Neural cell (in vitro differentiated cells): ENCODE data around the gene TMC6. TPM values are rescaled to one million over a fixed set of nuclear protein-coding genes. Genes with fewer than 3 reads are reported as not detected.

ENCODE experiments used
- H2AFZ ChIP-seq: fragments of 200-600, 300-800 bp; sonication (generic), shearing (Covaris generic); 2 replicates; pipeline ENCODE4 v1.6.0; 2014; ENCODE audit warnings: low read depth, mild to moderate bottlenecking, antibody characterized with exemption, low read length, moderate library complexity
- H3F3A ChIP-seq: fragments of 200-600 bp; shearing (Covaris generic); 2 replicates; pipeline ENCODE4 v1.6.1; 2016; ENCODE audit warnings: mild to moderate bottlenecking, moderate library complexity, mixed read lengths, antibody characterized with exemption, low read length; ENCODE audit not compliant: insufficient read depth, poor library complexity, severe bottlenecking
- H3K27ac ChIP-seq: fragments of 200-600, 300-800 bp; sonication (generic), shearing (Covaris generic); 2 replicates; pipeline ENCODE4 v1.5.1; 2014; ENCODE audit warnings: mild to moderate bottlenecking, low read length, moderate library complexity
- H3K27me3 ChIP-seq: fragments of 300-800, 200-600 bp; sonication (generic), shearing (Covaris generic); 2 replicates; pipeline ENCODE4 v1.6.0; 2014; ENCODE audit warnings: mild to moderate bottlenecking, low read depth, low read length, moderate library complexity; ENCODE audit not compliant: insufficient read depth
- H3K36me3 ChIP-seq: fragments of 300-800, 200-600 bp; sonication (generic), shearing (Covaris generic); 2 replicates; pipeline ENCODE4 v1.5.1; 2014; ENCODE audit warnings: mild to moderate bottlenecking, antibody characterized with exemption, low read length, moderate library complexity; ENCODE audit not compliant: insufficient read depth
- H3K4me2 ChIP-seq: fragments of 300-800, 200-600 bp; sonication (generic), shearing (Covaris generic); 2 replicates; pipeline ENCODE4 v1.6.0; 2014; ENCODE audit warnings: mild to moderate bottlenecking, low read length
- H3K4me3 ChIP-seq: fragments of 300-800, 200-600 bp; sonication (generic), shearing (Covaris generic); 2 replicates; pipeline ENCODE4 v1.5.1; 2014; ENCODE audit warnings: mild to moderate bottlenecking, low read length, moderate library complexity
- H3K79me2 ChIP-seq: fragments of 200-600 bp; shearing (Covaris generic); replicated peaks from 2 replicates; pipeline ENCODE4 v1.6.0; 2014; ENCODE audit warnings: mild to moderate bottlenecking, low read length, moderate library complexity; ENCODE audit not compliant: insufficient read depth
- H3K9ac ChIP-seq: fragments of 300-800, 200-600 bp; sonication (generic), shearing (Covaris generic); 2 replicates; pipeline ENCODE4 v1.6.1; 2016; ENCODE audit warnings: mild to moderate bottlenecking, low read length, mixed read lengths
- H3K9me2 ChIP-seq: fragments of 200-600 bp; shearing (Covaris generic); 2 replicates; pipeline ENCODE4 v1.6.1; 2016; ENCODE audit warnings: mild to moderate bottlenecking, low read length, mixed read lengths; ENCODE audit not compliant: insufficient read depth
- H3K9me3 ChIP-seq: fragments of 200-600, 300-800 bp; sonication (generic), shearing (Covaris generic); 2 replicates; pipeline ENCODE4 v1.6.1; 2016; ENCODE audit warnings: mild to moderate bottlenecking, mixed run types, low read length, moderate library complexity, mixed read lengths
- H4K20me1 ChIP-seq: fragments of 200-600 bp; shearing (Covaris generic); 2 replicates; pipeline ENCODE4 v1.6.1; 2016; ENCODE audit warnings: mild to moderate bottlenecking, mixed run types; ENCODE audit not compliant: insufficient read depth
- CTCF ChIP-seq: fragments of 450-650 bp; IDR thresholded peaks from 2 replicates; pipeline ENCODE4 v1.5.1; 2014; ENCODE audit warnings: antibody characterized with exemption, mild to moderate bottlenecking, moderate library complexity; ENCODE audit not compliant: poor library complexity, severe bottlenecking
- EP300 ChIP-seq: fragments of 450-650 bp; conservative IDR thresholded peaks from 2 replicates; pipeline ENCODE4 v1.6.1; 2014; ENCODE audit warnings: antibody characterized with exemption, mild to moderate bottlenecking, moderate library complexity; ENCODE audit not compliant: poor library complexity, severe bottlenecking
- EZH2 ChIP-seq: fragments of 200-600, 300-800 bp; shearing (Covaris generic), sonication (generic); IDR thresholded peaks from 2 replicates; pipeline ENCODE4 v1.6.1; 2014; ENCODE audit warnings: antibody characterized with exemption, low read length, borderline replicate concordance, mild to moderate bottlenecking; ENCODE audit not compliant: insufficient read depth, poor library complexity, severe bottlenecking
- MXI1 ChIP-seq: fragments of 450-650 bp; conservative IDR thresholded peaks from 2 replicates; pipeline ENCODE4 v1.6.1; 2014; ENCODE audit warnings: antibody characterized with exemption, mild to moderate bottlenecking; ENCODE audit not compliant: poor library complexity, severe bottlenecking
- POLR2AphosphoS5 ChIP-seq: IDR thresholded peaks from 2 replicates; pipeline ENCODE4 v1.6.1; 2012
- RAD21 ChIP-seq: fragments of 450-650 bp; conservative IDR thresholded peaks from 2 replicates; pipeline ENCODE4 v1.6.1; 2014; ENCODE audit warnings: antibody characterized with exemption, mild to moderate bottlenecking, moderate library complexity
- REST ChIP-seq: IDR thresholded peaks from 2 replicates; pipeline ENCODE4 v1.6.1; 2012; ENCODE audit warnings: borderline replicate concordance
- SMC3 ChIP-seq: fragments of 450-650 bp; conservative IDR thresholded peaks from 2 replicates; pipeline ENCODE4 v1.6.1; 2014; ENCODE audit warnings: antibody characterized with exemption, mild to moderate bottlenecking, moderate library complexity; ENCODE audit not compliant: poor library complexity
- TAF1 ChIP-seq: IDR thresholded peaks from 2 replicates; pipeline ENCODE4 v1.6.1; 2012; ENCODE audit warnings: low read depth
- polyA plus RNA-seq: library from polyadenylated mRNA; depleted of rRNA; stranded (reverse); fragments of >200 nt; gene quantifications from 2 replicates; pipeline ENCODE4 v1.2.3, GENCODE V29; 2014

TMC6 gene
- polyA plus RNA-seq, 1 donor from 2014 or later = 0.16 TPM

DNA sequence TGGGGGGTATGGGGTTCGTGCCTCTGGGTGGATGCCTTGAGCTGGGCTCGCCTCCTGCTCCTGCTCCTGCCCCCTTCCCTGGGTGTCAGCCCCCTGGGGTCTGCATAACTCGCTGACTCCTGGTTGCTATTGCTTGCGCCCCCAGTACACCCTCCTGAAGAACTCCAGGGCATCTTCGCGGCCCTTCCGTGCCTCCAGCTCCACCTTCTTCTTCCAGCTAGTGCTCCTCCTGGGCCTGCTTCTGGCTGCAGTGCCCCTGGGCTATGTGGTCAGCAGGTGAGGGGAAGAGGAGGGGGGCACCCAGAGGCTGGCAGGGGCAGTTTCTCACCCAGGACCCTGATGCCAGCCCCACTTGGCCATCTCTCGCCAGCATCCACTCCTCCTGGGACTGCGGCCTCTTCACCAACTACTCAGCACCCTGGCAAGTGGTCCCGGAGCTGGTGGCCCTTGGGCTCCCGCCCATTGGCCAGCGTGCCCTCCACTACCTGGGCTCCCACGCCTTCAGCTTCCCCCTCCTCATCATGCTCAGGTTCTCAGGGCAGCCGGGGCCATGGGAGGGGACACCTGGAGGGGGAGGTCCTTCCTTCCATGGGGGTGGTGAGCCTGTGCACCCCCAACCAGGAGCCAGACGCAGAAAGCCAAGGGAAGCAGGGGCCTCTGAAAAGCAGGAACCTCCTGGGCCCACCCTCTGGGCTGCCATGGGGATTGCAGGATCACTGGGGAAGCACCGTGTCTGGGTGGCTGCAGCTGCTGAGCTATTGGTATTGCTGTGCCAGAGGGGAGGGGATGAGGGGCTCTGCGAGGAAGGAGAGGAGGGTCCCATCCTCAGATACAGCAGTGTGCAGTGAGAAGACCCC, 9.9 kb upstream of the TMC6 start:
- H2AFZ ChIP-seq = no peak overlapping the region
- no peak overlapping the region for H3K27ac ChIP-seq
- no peaks in the 10 kb centered on the region for H3K79me2 ChIP-seq
- H3K9me3 ChIP-seq = no peaks in the 10 kb centered on the region
- no peak for TF ChIP-seq CTCF
- no peak for TF ChIP-seq EP300
- TF ChIP-seq REST = no peak
- no peak for TF ChIP-seq MXI1
- no peak for TF ChIP-seq RAD21
- no peak for TF ChIP-seq POLR2AphosphoS5
- H3F3A ChIP-seq = no peaks in the 10 kb centered on the region
- no peaks in the 10 kb centered on the region for H4K20me1 ChIP-seq
- H3K4me2 ChIP-seq = no peak overlapping the region
- no peak overlapping the region for H3K9ac ChIP-seq
- H3K27me3 ChIP-seq = no peaks in the 10 kb centered on the region
- no peaks in the 10 kb centered on the region for H3K36me3 ChIP-seq
- no peak overlapping the region for H3K4me3 ChIP-seq
- no peaks in the 10 kb centered on the region for H3K9me2 ChIP-seq

- H3K27ac ChIP-seq = no peak overlapping the region
- no peaks in the 10 kb centered on the region for H3K36me3 ChIP-seq
- no peaks in the 10 kb centered on the region for H3F3A ChIP-seq
- H3K9me2 ChIP-seq = no peaks in the 10 kb centered on the region
- H2AFZ ChIP-seq = no peak overlapping the region
- no peak overlapping the region for H3K9ac ChIP-seq
- H3K27me3 ChIP-seq = peaks cover 4% of the 10 kb centered on the region
- no peaks in the 10 kb centered on the region for H3K79me2 ChIP-seq
- H3K4me3 ChIP-seq = no peak overlapping the region
- no peaks in the 10 kb centered on the region for H3K9me3 ChIP-seq
- no peak overlapping the region for H3K4me2 ChIP-seq
- no peak for TF ChIP-seq RAD21
- no peak for TF ChIP-seq EP300
- no peak for TF ChIP-seq POLR2AphosphoS5
- no peak for TF ChIP-seq SMC3
- TF ChIP-seq REST = no peak
- no peak for TF ChIP-seq CTCF
- TF ChIP-seq EZH2 = no peak
- TF ChIP-seq TAF1 = no peak
- TF ChIP-seq MXI1 = no peak
- no peaks in the 10 kb centered on the region for H4K20me1 ChIP-seq
Observed at GRCh38 chr17:78137392-78138203, 9.0 kb upstream of the TMC6 start.
